ENCODE measurements around the gene STYXL1. TPM values are rescaled to one million over a fixed set of nuclear protein-coding genes. Genes with fewer than 3 reads are reported as not detected.
A peak's percentile ranks its signal among the peaks of the same experiment; 100 is the strongest.

The STYXL1 gene
- total RNA-seq, 1 donor from 2014 or later = 41.8 TPM

DNA sequence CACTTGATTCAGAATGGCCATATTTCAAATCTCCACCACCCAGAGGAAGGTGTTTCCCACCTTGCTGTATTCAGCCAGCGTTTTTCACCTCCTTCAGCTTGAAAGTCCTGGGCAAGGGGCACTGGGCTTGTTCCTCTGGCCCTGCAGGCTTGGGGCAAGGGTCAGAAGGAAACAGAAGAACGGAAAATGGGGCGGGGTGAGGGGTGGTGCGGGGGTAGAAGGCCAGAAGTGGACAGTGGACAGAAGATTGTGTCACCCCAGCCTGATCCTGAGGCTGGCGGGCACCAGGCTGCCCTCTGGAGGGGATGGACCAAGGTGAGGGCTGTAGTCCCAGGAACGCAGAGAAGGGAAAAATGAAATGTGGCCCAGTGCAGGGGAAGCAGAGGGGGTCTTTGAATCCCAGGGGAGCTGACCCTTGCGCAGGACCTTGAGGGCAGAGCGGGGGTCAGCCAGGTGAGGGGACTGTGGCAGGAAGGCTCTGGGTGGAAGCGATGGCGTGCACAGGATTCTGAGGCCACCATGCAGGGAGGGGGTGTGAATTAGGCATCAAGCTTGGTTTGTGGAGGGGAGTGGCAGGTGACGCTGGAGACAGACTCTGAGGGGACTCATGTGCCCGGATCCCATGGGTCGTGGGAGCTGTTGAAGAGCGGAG, 76.4 kb downstream of the STYXL1 start:
- H3K9me3 Mint-ChIP-seq (ENCODE audit: unreplicated experiment) = peaks cover 13% of the 10 kb centered on the region
- no peak for TF ChIP-seq CTCF (IDR thresholded peaks at IDR 0.05; ENCODE audit: partially characterized antibody, unreplicated experiment)
- H3K36me3 Mint-ChIP-seq (ENCODE audit: unreplicated experiment) = no peaks in the 10 kb centered on the region
- H3K27ac Mint-ChIP-seq (ENCODE audit: unreplicated experiment) = peak overlapping the region; percentile 82
- no peak for DNase-seq
- peaks cover 10% of the 10 kb centered on the region for H3K27me3 Mint-ChIP-seq (ENCODE audit: unreplicated experiment)
- peaks cover 25% of the 10 kb centered on the region for H3K4me1 Mint-ChIP-seq (ENCODE audit: low read depth, unreplicated experiment)
- peak overlapping the region; percentile 64 for H3K4me3 Mint-ChIP-seq (ENCODE audit: unreplicated experiment)

DNA sequence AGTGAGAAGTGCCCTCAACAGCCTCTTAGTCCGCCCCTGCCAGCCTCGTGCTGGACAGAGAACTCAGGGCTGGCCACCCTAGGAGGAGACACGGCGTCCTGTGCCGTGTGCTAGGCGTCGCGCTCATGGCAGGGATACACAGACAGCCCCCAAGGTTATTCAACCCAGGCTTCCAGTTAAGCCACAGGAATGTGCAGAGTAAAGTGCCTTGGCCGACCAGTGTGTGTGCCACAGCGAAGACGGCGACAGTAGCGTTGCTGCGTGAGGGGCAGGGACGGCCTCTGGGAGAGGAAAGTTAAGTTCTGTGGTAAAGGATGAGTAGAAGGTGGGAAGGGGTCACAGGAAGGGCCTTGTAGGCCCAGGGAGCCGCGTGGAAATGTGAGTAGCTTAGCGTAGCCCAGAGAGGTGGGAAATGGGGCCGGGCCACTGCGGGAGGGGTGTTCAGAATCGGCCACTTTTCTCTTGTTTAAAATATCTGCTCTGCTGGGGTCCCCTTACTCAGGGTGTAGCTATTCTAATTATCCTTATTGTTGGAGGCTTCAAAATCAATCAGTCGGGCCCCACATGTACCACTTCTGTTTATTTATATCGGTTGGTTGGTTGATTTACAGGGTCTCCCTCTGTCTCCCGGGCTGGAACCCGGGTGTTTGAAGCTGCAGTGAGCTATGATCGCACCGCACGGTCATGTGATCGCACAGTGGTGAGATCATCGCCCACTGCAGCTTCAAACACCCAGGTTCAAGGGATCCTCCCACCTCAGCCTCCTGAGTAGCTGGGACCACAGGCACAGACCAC, 77.9 kb downstream of the STYXL1 start:
- no peak for DNase-seq
- peaks cover 39% of the 10 kb centered on the region for H3K4me1 Mint-ChIP-seq (ENCODE audit: low read depth, unreplicated experiment)
- H3K9me3 Mint-ChIP-seq (ENCODE audit: unreplicated experiment) = peaks cover 25% of the 10 kb centered on the region
- H3K4me3 Mint-ChIP-seq (ENCODE audit: unreplicated experiment) = peak overlapping the region; percentile 42
- peaks cover 17% of the 10 kb centered on the region for H3K27me3 Mint-ChIP-seq (ENCODE audit: unreplicated experiment)
- no peaks in the 10 kb centered on the region for H3K36me3 Mint-ChIP-seq (ENCODE audit: unreplicated experiment)
- no peak for TF ChIP-seq CTCF (IDR thresholded peaks at IDR 0.05; ENCODE audit: partially characterized antibody, unreplicated experiment)
- peak overlapping the region; percentile 39 for H3K27ac Mint-ChIP-seq (ENCODE audit: unreplicated experiment)

GRCh38 chr7:75969182-75969581, 78.6 kb downstream of the STYXL1 start:
- peaks cover 42% of the 10 kb centered on the region for H3K4me1 Mint-ChIP-seq (ENCODE audit: low read depth, unreplicated experiment)
- peaks cover 17% of the 10 kb centered on the region for H3K27me3 Mint-ChIP-seq (ENCODE audit: unreplicated experiment)
- no peak overlapping the region for H3K27ac Mint-ChIP-seq (ENCODE audit: unreplicated experiment)
- peaks cover 25% of the 10 kb centered on the region for H3K9me3 Mint-ChIP-seq (ENCODE audit: unreplicated experiment)
- TF ChIP-seq CTCF (IDR thresholded peaks at IDR 0.05; ENCODE audit: partially characterized antibody, unreplicated experiment) = no peak
- H3K36me3 Mint-ChIP-seq (ENCODE audit: unreplicated experiment) = no peaks in the 10 kb centered on the region
- H3K4me3 Mint-ChIP-seq (ENCODE audit: unreplicated experiment) = no peak overlapping the region
- no peak for DNase-seq

DNA sequence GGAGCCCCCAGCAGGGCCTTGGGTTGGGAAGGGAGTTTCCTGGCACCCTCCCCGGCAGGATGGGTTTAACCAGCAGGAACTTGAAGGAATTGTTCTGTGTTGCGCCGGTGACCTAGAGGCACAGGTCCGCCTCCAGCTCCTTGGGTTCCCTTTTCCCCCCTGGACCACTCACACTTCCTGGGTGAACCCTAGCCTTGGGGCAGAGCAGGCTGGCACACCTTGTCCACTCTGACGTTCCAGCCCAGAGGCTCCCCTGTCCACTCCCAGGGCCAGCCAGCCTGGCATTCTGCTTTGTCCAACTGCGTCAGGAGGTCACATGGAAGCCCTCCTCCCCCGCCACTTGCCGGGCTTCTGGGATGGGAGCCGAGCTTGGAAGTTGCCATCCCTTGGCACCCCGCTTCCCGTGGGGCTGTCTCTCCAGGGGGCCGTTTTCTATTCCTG, 79.2 kb downstream of the STYXL1 start:
- Mint-ChIP-seq H3K27ac (ENCODE audit: unreplicated experiment) (no peak overlapping the region), H3K9me3 (ENCODE audit: unreplicated experiment) (peaks cover 26% of the 10 kb centered on the region), H3K36me3 (ENCODE audit: unreplicated experiment) (no peaks in the 10 kb centered on the region), H3K27me3 (ENCODE audit: unreplicated experiment) (peaks cover 17% of the 10 kb centered on the region), H3K4me3 (ENCODE audit: unreplicated experiment) (no peak overlapping the region), H3K4me1 (ENCODE audit: low read depth, unreplicated experiment) (peaks cover 43% of the 10 kb centered on the region)
- no peak for DNase-seq
- no peak for TF ChIP-seq CTCF (IDR thresholded peaks at IDR 0.05; ENCODE audit: partially characterized antibody, unreplicated experiment)

GRCh38 chr7:75968012-75968411, 79.8 kb downstream of the STYXL1 start:
- Mint-ChIP-seq H3K27ac (ENCODE audit: unreplicated experiment) (no peak overlapping the region), H3K4me3 (ENCODE audit: unreplicated experiment) (no peak overlapping the region)

More at GRCh38 chr7:75968012-75968411, 79.8 kb downstream of the STYXL1 start:
- TF ChIP-seq CTCF (IDR thresholded peaks at IDR 0.05; ENCODE audit: partially characterized antibody, unreplicated experiment) = no peak
- Mint-ChIP-seq H3K9me3 (ENCODE audit: unreplicated experiment) (peaks cover 30% of the 10 kb centered on the region), H3K27me3 (ENCODE audit: unreplicated experiment) (peaks cover 19% of the 10 kb centered on the region), H3K4me1 (ENCODE audit: low read depth, unreplicated experiment) (peaks cover 48% of the 10 kb centered on the region), H3K36me3 (ENCODE audit: unreplicated experiment) (no peaks in the 10 kb centered on the region)
- DNase-seq = no peak
